ENCODE data around the gene TMEM150A.

Gene TMEM150A

GRCh38 chr2:85602476-85603234 is at the start of gene TMEM150A:
Gene TMEM150A (minus strand): TSS chr2:85602698. CDS start chr2:85601948, 750 bp downstream.
- Histone ChIP-seq H3K36me3 (replicated peaks) (peaks cover 2% of the 10 kb centered on the region), H3K4me3 (ENCODE audit: low read depth, low read length) (peak within 1 kb of the TSS; percentile 96), H3K27me3 (replicated peaks) (no peaks in the 10 kb centered on the region), H3K27ac (peak within 1 kb of the TSS; percentile 53)
- DNase-seq = peak; percentile 78
- peak; percentile 25 for TF ChIP-seq CTCF (IDR thresholded peaks at IDR 0.05; ENCODE audit: low read depth, low read length, missing control alignments)
- in situ Hi-C loops (cut with HindIII; ENCODE audit: low pct_ligation_motif_present, low sequenced_read_pairs) = no loop called here

GRCh38 chr2:85652056-85652455 is 49.6 kb upstream of the TMEM150A start:
- DNase-seq = no peak
- in situ Hi-C loops (cut with HindIII; ENCODE audit: low pct_ligation_motif_present, low sequenced_read_pairs) = no loop called here
- no peak overlapping the region for H3K27ac ChIP-seq
- no peaks in the 10 kb centered on the region for H3K27me3 ChIP-seq (replicated peaks)
- no peak for TF ChIP-seq CTCF (IDR thresholded peaks at IDR 0.05; ENCODE audit: low read depth, low read length, missing control alignments)
- H3K36me3 ChIP-seq (replicated peaks) = peaks cover 35% of the 10 kb centered on the region
- no peak overlapping the region for H3K4me3 ChIP-seq (ENCODE audit: low read depth, low read length)

DNA sequence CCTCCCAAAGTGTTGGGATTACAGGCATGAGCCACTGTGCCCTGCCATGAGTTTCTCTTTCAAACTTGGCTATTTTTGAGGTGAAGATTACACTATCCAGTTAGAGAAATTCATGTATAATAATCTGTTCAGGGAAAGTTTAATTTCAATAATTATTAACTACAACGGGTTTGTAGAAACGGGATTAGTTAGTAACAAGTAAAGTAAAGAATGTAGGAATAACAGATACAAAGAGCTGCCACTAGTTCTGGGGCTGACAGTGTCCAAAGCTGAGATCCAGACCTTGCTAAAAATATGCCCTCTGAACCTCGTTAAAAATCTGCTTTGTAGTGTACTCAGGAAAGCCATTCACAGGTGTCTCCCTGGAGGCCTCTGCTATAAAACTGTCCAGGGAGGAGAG is 48.6 kb upstream of the TMEM150A start:
- in situ Hi-C loops (cut with HindIII; ENCODE audit: low pct_ligation_motif_present, low sequenced_read_pairs) = no loop called here
- no peak for DNase-seq
- no peak for TF ChIP-seq CTCF (IDR thresholded peaks at IDR 0.05; ENCODE audit: low read depth, low read length, missing control alignments)
- no peaks in the 10 kb centered on the region for H3K27me3 ChIP-seq (replicated peaks)
- peaks cover 43% of the 10 kb centered on the region for H3K36me3 ChIP-seq (replicated peaks)
- no peak overlapping the region for H3K27ac ChIP-seq
- no peak overlapping the region for H3K4me3 ChIP-seq (ENCODE audit: low read depth, low read length)

- no peak for DNase-seq
- no peak for TF ChIP-seq CTCF (IDR thresholded peaks at IDR 0.05; ENCODE audit: low read depth, low read length, missing control alignments)
- in situ Hi-C loops (cut with HindIII; ENCODE audit: low pct_ligation_motif_present, low sequenced_read_pairs) = no loop called here
- Histone ChIP-seq H3K27ac (peak overlapping the region; percentile 5), H3K4me3 (ENCODE audit: low read depth, low read length) (no peak overlapping the region), H3K36me3 (replicated peaks) (peaks cover 49% of the 10 kb centered on the region), H3K27me3 (replicated peaks) (no peaks in the 10 kb centered on the region)
These were observed 48.0 kb upstream of the TMEM150A start for GRCh38 chr2:85650456-85650855.

GRCh38 chr2:85649201-85650190 is 47.0 kb upstream of the TMEM150A start:
- peak overlapping the region; percentile 76 for H3K27ac ChIP-seq
- no peak overlapping the region for H3K4me3 ChIP-seq (ENCODE audit: low read depth, low read length)
- no peak for DNase-seq
- peaks cover 59% of the 10 kb centered on the region for H3K36me3 ChIP-seq (replicated peaks)
- in situ Hi-C loops (cut with HindIII; ENCODE audit: low pct_ligation_motif_present, low sequenced_read_pairs) = no loop called here
- no peaks in the 10 kb centered on the region for H3K27me3 ChIP-seq (replicated peaks)
- no peak for TF ChIP-seq CTCF (IDR thresholded peaks at IDR 0.05; ENCODE audit: low read depth, low read length, missing control alignments)
